ENCODE data around the gene PTK7.
"Not testable (repeated sequence)": the region's sequence is repeated elsewhere in the genome, so short reads cannot be mapped to it uniquely, and the experiment has no call there.

PTK7 gene

DNA sequence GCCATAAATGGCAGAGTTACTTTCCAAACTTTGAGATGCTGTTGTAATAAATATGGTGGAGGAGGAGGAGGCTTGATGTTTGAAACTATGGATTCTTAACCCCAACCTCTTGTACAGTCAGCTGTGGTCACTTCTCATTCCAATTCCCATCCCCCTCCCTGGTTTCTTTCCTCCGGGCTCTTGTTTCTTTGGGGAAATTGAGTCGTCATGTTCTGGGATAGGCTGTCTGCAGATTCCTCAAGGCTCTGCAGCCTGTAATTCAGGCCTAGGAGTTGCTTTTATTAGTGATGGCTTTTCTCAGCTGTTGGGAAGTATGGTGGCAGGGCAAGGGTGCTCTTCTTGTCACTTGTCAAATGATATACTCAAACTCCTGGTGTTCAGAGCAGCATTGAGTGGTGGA, 2.6 kb downstream of the PTK7 start:
- DNase-seq (ENCODE audit: low spot score) = no peak
- TF ChIP-seq, protein P1, sequence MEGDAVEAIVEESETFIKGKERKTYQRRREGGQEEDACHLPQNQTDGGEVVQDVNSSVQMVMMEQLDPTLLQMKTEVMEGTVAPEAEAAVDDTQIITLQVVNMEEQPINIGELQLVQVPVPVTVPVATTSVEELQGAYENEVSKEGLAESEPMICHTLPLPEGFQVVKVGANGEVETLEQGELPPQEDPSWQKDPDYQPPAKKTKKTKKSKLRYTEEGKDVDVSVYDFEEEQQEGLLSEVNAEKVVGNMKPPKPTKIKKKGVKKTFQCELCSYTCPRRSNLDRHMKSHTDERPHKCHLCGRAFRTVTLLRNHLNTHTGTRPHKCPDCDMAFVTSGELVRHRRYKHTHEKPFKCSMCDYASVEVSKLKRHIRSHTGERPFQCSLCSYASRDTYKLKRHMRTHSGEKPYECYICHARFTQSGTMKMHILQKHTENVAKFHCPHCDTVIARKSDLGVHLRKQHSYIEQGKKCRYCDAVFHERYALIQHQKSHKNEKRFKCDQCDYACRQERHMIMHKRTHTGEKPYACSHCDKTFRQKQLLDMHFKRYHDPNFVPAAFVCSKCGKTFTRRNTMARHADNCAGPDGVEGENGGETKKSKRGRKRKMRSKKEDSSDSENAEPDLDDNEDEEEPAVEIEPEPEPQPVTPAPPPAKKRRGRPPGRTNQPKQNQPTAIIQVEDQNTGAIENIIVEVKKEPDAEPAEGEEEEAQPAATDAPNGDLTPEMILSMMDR (IDR thresholded peaks at IDR 0.05; ENCODE audit: extremely low read depth, missing control alignments) = no peak

DNA sequence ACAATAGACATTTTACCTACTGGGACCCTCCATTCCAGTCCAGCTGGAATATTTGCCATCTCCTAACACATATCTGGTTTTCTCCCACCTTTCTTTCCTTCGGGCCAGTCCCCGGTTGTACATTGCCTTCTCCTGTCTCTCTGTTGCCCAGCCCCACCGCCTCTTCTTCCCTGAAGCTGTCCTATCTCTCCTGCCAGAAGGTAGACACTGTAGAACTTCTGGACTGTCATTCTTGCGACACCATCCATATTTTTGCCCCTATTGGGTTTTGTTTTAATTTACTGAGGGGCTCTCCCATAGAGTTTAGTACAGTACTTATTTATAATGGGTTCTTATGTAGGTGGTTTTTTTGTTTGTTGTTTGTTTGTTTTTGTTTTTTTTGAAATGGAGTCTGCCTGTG, 4.9 kb downstream of the PTK7 start:
- DNase-seq (ENCODE audit: low spot score) = no peak
- TF ChIP-seq, protein P1 (IDR thresholded peaks at IDR 0.05; ENCODE audit: extremely low read depth, missing control alignments) = no peak

DNA sequence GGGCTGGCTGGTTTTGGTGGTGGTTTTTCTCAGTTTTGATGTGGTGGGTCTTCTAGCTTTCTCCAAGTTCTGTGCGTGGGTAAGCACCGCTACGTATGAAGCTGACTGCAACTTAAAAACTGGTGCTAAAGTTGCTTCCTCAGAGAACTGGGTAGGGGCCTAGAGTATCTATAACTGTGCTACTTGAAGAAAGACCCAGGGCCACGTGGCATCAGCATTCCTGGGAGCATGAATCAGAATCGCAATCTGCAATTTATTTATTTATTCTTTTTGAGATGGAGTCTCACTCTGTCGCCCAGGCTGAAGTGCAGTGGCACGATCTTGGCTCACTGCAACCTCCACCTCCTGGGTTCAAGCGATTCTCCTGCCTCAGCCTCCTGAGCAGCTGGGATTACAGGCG, 5.8 kb downstream of the PTK7 start:
- not testable (repeated sequence) for DNase-seq (ENCODE audit: low spot score)

DNA sequence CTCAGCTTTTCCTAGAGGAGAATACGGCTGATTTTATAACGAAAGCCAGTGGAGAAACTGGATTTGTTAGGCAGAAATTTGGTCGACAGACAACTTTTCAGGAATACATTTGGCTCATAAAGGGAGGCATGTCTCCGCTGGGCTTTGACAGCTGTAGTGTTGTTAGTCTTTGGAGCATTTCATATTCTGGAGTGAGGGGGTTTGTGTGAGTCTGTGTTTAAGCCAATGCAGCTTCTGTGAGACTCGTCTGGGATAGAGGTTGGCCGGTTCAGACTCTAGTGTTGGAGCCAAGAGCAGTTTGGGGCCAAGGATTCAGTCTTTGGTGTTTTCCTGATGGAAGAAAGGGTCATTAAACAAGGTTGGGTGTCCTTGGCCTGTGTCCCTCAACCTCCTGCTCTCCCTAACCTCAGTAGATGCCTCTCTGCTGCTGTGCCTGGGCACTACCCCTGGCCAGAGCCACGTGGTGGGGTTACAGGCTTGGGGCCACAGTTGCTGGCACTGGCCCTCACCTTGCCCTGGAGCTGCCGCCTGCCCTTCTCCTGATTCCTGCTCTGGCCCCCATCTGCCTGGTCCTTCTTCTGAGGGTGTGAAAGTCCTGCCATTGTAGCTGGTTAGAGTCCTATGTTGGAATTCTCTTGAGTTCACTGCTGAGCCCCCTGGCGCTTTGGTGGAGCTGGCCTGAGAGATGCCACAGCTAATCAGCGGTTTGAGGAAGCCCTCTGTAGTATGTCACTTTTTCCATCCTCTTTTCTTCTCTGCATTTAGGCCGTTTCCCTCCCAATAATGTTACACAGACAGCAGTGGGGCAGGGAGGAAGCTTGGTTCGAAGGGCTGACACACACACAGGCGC, 6.9 kb downstream of the PTK7 start:
- DNase-seq (ENCODE audit: low spot score) = no peak
- TF ChIP-seq, protein P1 (IDR thresholded peaks at IDR 0.05; ENCODE audit: extremely low read depth, missing control alignments) = no peak

DNA sequence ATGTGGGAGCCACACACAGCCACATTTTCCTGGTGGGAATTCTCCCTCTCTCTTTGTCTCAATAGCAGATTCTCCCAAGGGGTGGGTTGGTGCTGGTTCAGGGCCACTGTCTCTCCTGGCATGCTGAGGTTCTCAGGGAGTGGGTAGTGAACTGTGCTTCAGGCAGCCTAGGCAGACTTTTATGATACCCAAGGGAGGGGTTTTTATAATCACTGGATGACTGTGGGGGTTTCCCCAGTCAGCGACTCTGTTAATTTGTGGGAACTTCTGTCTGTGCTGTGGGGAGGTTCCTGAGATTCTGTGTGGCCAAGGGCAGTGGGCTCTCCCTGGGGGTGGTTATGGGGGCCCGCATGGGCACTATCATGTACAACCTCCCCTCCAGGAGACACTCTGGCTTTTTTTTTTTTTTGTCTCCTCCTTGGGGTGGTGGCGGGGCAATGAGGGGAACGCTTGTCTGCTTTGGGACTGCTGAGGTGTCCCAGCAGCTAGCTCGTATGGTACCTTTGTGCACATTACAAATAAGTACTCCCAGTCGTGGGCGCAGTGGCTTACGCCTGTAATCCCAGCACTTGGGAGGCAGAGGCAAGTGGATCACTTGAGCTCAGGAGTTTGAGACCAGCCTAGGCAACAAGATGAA, 10.0 kb downstream of the PTK7 start:
- peak; percentile 77 for DNase-seq (ENCODE audit: low spot score)

DNA sequence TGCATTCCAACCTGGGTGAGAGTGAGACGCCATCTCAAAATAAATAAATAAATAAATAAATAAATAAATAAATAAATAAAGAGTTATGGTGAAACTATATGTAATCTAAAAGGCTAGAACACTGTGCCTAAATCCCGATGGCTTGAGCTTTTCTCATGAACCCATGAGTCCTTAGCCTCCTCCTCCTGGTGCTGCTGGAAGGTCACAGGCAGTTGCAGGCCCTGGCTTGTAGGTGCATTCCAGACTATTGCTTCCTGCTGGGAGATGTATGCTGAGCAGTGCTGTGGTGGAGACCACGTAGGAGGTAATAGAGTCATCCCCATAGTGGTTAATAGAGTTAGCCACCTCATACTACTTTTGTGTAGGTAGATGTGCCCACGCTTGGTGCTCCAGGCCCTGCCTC, 12.5 kb downstream of the PTK7 start:
- TF ChIP-seq, protein P1 (IDR thresholded peaks at IDR 0.05; ENCODE audit: extremely low read depth, missing control alignments) = no peak
- no peak for DNase-seq (ENCODE audit: low spot score)

More for the DNA sequence above, 10.0 kb downstream of the PTK7 start:
- TF ChIP-seq, protein P1 (IDR thresholded peaks at IDR 0.05; ENCODE audit: extremely low read depth, missing control alignments) = no peak

DNA sequence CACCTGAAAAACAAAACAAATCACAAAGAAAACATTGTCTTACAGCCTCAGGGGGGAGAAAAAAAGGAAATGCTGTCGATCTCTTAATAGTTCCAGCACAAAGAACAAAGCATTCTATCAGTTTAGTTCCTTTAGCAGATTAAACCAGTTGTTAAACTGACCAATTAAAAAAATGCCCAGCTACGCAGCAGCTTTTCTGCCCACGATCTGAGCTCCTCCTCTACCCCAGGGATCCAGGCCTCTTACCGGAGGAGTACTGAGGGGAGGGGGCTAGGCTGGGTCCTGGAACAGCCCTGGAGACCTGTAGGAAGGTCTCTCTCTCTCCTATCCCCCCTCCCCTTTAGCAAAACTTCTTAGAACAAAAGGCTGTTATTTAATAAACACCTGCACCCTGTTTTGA, 13.4 kb downstream of the PTK7 start:
- TF ChIP-seq, protein P1 (IDR thresholded peaks at IDR 0.05; ENCODE audit: extremely low read depth, missing control alignments) = no peak
- DNase-seq (ENCODE audit: low spot score) = no peak
